Naive thymus-derived CD8-positive, alpha-beta T cell (primary cell): ENCODE data around the gene CCDC57. TPM values are rescaled to one million over a fixed set of nuclear protein-coding genes. Genes with fewer than 3 reads are reported as not detected.

Experiments
- ATAC-seq, 2 donors: fragments of 150-1000 bp; cut with Tn5 transposase in 1 of 2; sonication (Bioruptor Pico), chemical (Tn5 transposase) in 1 of 2; 1 replicate in 1 of 2; 2 replicates in 1 of 2; pipeline ENCODE4 v1.10.0; 2021; ENCODE audit warnings: mild to moderate bottlenecking in 2 of 2, moderate library complexity in 2 of 2
- POLR2A ChIA-PET: fragments of 350-600 bp; sonication (Branson Sonifier 250); formaldehyde crosslinking; loops from one replicate; lab custom pipeline; 2021; ENCODE audit warnings: antibody characterized with exemption; lab: Charles Lee
- DNase-seq, 10 donors: peaks; one replicate each; pipeline versions ENCODE4 v3.0.0 to v3.0.0-alpha.2; 2020 to 2022
- H3K27ac Mint-ChIP-seq, 10 donors: one replicate each; pipeline ENCODE4 v1.8.0; 2020 to 2022; ENCODE audit warnings: mild to moderate bottlenecking in 10 of 10, mixed read lengths in 10 of 10, moderate library complexity in 4 of 10, inconsistent platforms in 1 of 10
- H3K27me3 Mint-ChIP-seq, 5 donors: one replicate each; pipeline ENCODE4 v1.8.0; 2021 to 2022; ENCODE audit warnings: mixed read lengths in 5 of 5
- H3K36me3 Mint-ChIP-seq, 3 donors: one replicate each; pipeline ENCODE4 v1.8.0; 2020 to 2022; ENCODE audit warnings: mixed read lengths in 3 of 3, mild to moderate bottlenecking in 2 of 3, inconsistent platforms in 1 of 3
- H3K4me1 Mint-ChIP-seq, 4 donors: one replicate each; pipeline ENCODE4 v1.8.0; 2021 to 2022; ENCODE audit warnings: mixed read lengths in 4 of 4
- H3K4me3 Mint-ChIP-seq, 10 donors: one replicate each; pipeline ENCODE4 v1.8.0; 2020 to 2022; ENCODE audit warnings: mild to moderate bottlenecking in 10 of 10, mixed read lengths in 10 of 10, moderate library complexity in 6 of 10, inconsistent platforms in 1 of 10
- H3K9me3 Mint-ChIP-seq, 9 donors: one replicate each; pipeline ENCODE4 v1.8.0; 2020 to 2022; ENCODE audit warnings: mixed read lengths in 9 of 9, mild to moderate bottlenecking in 3 of 9, inconsistent platforms in 1 of 9, moderate library complexity in 1 of 9
- polyA plus RNA-seq, 3 donors: library from polyadenylated mRNA; unstranded; fragments of 300-500 nt; fragmentation: Illumina TruSeq; gene quantifications; one replicate each; pipeline ENCODE4 v1.2.3, GENCODE V29; 2021
- total RNA-seq, 8 experiments: library from RNA in 2 of 8; stranded (reverse) in 2 of 8; gene quantifications; one replicate each; pipeline ENCODE4 v1.2.3 and lab custom pipeline; 2021 to 2026

The CCDC57 gene
- total and polyA plus RNA-seq, 5 experiments from 2014 or later: 39.6 to 80.0 (median 53.5) TPM

GRCh38 chr17:82065193-82065637 lies 147.4 kb downstream of the CCDC57 start:
- H3K36me3 Mint-ChIP-seq: peaks cover 0 to 4% (median under 1%) of the 10 kb centered on the region in 3 donors
- POLR2A ChIA-PET: interaction anchor here (0.6 to 4.5 kb wide), 13 partner anchors 9 to 231 kb away, joined by 3 to 38 read pairs (median 4); partner anchors contain the start of genes CENPX, DCXR, FASN and GPS1
- no peaks in the 10 kb centered on the region for H3K9me3 Mint-ChIP-seq
- peak; percentile 76 to 78 for ATAC-seq
- H3K4me1 Mint-ChIP-seq: peaks cover 0 to 29% (median 12%) of the 10 kb centered on the region in 4 donors
- DNase-seq: peak in 3 of 10 donors; percentile 25 to 63 (median 38)
- peak overlapping the region in 6 of 10 donors; percentile 41 to 83 (median 62) for H3K27ac Mint-ChIP-seq
- H3K27me3 Mint-ChIP-seq: no peaks in the 10 kb centered on the region
- peak overlapping the region; percentile 41 to 83 (median 66) for H3K4me3 Mint-ChIP-seq

- Mint-ChIP-seq H3K27me3 (no peaks in the 10 kb centered on the region), H3K4me1 (peaks cover 0 to 29% (median 12%) of the 10 kb centered on the region in 4 donors), H3K4me3 (peak overlapping the region; percentile 41 to 83 (median 66)), H3K9me3 (no peaks in the 10 kb centered on the region), H3K36me3 (peaks cover 0 to 8% (median 1%) of the 10 kb centered on the region in 3 donors), H3K27ac (peak overlapping the region in 9 of 10 donors; percentile 37 to 87 (median 63))
- POLR2A ChIA-PET: interaction anchor here (1.1 to 4.5 kb wide), 10 partner anchors 8 to 231 kb away, joined by 3 to 38 read pairs (median 6); partner anchors contain the start of genes CENPX, DCXR, FASN and GPS1
- DNase-seq: no peak
- no peak for ATAC-seq
Measured at GRCh38 chr17:82064433-82065192, 148.0 kb downstream of the CCDC57 start.

DNA sequence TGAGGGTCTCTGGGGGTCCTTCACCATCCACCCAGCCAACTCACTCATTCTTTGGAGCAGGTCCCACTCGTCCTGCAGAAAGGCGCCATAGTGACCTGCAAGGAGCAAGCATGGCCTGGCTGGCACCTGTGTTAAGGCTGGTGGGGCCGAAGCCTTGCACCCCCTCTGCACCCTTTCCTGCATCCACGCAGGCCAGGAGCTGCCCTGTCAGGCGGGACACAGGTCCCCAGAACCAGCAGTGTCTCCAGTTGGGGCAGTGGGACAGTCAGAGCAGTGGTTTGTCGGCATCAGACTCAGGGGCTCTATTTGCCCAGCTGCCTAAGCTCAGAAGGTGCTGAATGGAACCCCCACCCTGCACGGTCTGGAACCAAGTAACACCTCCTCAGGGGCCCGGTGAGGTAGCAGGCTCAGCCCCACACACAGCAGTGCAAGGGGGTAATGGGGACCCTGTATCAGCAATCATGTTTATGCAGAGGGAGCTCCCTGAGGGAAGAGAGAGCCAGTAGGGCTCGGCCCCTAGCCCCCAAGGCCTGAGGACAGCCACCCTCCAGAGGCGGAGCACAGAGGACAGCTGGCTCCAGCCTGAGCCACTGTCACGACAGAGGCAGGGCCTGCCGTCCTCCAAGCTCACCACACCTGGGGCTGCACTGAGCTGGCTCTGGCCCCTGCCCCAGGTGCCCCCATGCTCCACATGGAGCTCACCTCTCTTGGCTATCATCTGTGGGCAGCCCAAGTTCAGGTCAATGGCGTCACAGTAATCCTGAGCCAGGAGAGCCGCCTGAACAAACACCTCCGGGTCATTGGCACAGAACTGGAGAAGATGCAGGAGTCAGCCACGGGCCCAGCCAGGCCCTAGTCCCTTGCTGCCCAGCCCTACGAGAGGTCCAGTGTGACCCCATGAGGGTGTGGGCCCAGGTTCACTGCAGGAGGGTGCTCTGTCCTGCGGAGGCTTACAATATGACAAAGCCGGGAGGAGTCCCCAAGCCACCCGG lies 148.9 kb downstream of the CCDC57 start:
- DNase-seq (peak in 1 of 10 donors; percentile 50), ATAC-seq (no peak)
- no peaks in the 10 kb centered on the region for H3K9me3 Mint-ChIP-seq
- H3K27me3 Mint-ChIP-seq: no peaks in the 10 kb centered on the region
- peak overlapping the region in 9 of 10 donors; percentile 32 to 87 (median 58) for H3K27ac Mint-ChIP-seq
- POLR2A ChIA-PET: interaction anchor here (2.7 to 4.5 kb wide), 2 partner anchors 8 to 12 kb away, joined by 15 to 38 read pairs; partner anchors contain the start of genes GPS1 and RFNG
- H3K4me1 Mint-ChIP-seq: peaks cover 0 to 29% (median 12%) of the 10 kb centered on the region in 4 donors
- peak overlapping the region; percentile 41 to 83 (median 66) for H3K4me3 Mint-ChIP-seq
- peaks cover 0 to 9% (median 1%) of the 10 kb centered on the region in 3 donors for H3K36me3 Mint-ChIP-seq

DNA sequence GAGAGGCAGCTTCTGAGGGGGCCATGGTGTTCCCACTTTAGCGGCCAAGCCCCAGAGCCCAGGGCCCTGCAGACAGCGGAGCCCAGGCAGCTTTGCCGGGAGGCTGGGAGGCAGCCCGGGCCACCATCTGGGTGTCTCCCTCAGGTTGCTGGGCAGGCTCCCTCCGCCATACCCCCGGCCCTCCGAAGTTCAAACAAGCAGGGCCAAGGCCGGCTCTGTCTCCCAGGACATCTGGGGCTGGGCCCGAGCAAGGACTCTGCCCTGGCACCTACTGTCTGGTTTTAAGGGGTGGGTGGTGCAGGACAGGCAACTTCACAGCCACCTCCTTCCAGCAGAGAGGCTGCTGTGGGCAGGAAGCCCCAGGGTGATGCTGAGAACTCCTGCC lies 149.7 kb downstream of the CCDC57 start:
- DNase-seq (peak in 1 of 10 donors; percentile 60), ATAC-seq (no peak)
- no peaks in the 10 kb centered on the region for H3K27me3 Mint-ChIP-seq
- peaks cover 0 to 14% (median 1%) of the 10 kb centered on the region in 3 donors for H3K36me3 Mint-ChIP-seq
- no peak overlapping the region for H3K27ac Mint-ChIP-seq
- no peaks in the 10 kb centered on the region for H3K9me3 Mint-ChIP-seq
- H3K4me1 Mint-ChIP-seq: peaks cover under 1 to 29% (median 12%) of the 10 kb centered on the region in 4 donors
- H3K4me3 Mint-ChIP-seq: peak overlapping the region in 1 of 10 donors; percentile 66
- POLR2A ChIA-PET: interaction anchor here (1.6 kb wide), 1 partner anchor 12 kb away, joined by 8 read pairs; the partner anchor contains the start of genes GPS1 and RFNG

- peak overlapping the region in 3 of 10 donors; percentile 19 to 45 (median 37) for H3K4me3 Mint-ChIP-seq
- no peak for ATAC-seq
- peaks cover 0 to 18% (median 1%) of the 10 kb centered on the region in 3 donors for H3K36me3 Mint-ChIP-seq
- H3K4me1 Mint-ChIP-seq: peaks cover 4 to 27% (median 12%) of the 10 kb centered on the region in 4 donors
- DNase-seq: peak in 1 of 10 donors; percentile 56
- H3K27ac Mint-ChIP-seq: peak overlapping the region in 3 of 10 donors; percentile 2 to 60 (median 49)
- POLR2A ChIA-PET: interaction anchor here (0.9 to 1.6 kb wide), 2 partner anchors 11 to 25 kb away, joined by 3 to 8 read pairs; partner anchors contain the start of genes DCXR, GPS1 and RFNG
- no peaks in the 10 kb centered on the region for H3K27me3 Mint-ChIP-seq
- no peaks in the 10 kb centered on the region for H3K9me3 Mint-ChIP-seq
Measured at GRCh38 chr17:82062076-82062983, 150.3 kb downstream of the CCDC57 start.

- POLR2A ChIA-PET: interaction anchor here (0.9 to 1.6 kb wide), 2 partner anchors 10 to 24 kb away, joined by 3 to 8 read pairs; partner anchors contain the start of genes DCXR, GPS1 and RFNG
- DNase-seq (peak in 1 of 10 donors; percentile 58), ATAC-seq (no peak)
- no peak overlapping the region for H3K4me3 Mint-ChIP-seq
- H3K36me3 Mint-ChIP-seq: peaks cover 0 to 21% (median 1%) of the 10 kb centered on the region in 3 donors
- H3K4me1 Mint-ChIP-seq: peaks cover 4 to 18% (median 7%) of the 10 kb centered on the region in 4 donors
- H3K9me3 Mint-ChIP-seq: no peaks in the 10 kb centered on the region
- H3K27ac Mint-ChIP-seq: no peak overlapping the region
- H3K27me3 Mint-ChIP-seq: no peaks in the 10 kb centered on the region
Measured at GRCh38 chr17:82061047-82061925, 151.4 kb downstream of the CCDC57 start.

GRCh38 chr17:82060614-82061013 lies 152.0 kb downstream of the CCDC57 start:
- H3K27me3 Mint-ChIP-seq: no peaks in the 10 kb centered on the region
- POLR2A ChIA-PET: no interaction called here
- H3K9me3 Mint-ChIP-seq: no peaks in the 10 kb centered on the region
- H3K36me3 Mint-ChIP-seq: peaks cover 0 to 25% (median 1%) of the 10 kb centered on the region in 3 donors
- H3K4me3 Mint-ChIP-seq: no peak overlapping the region
- DNase-seq (no peak), ATAC-seq (no peak)
- H3K27ac Mint-ChIP-seq: no peak overlapping the region
- H3K4me1 Mint-ChIP-seq: peaks cover 0 to 15% (median 6%) of the 10 kb centered on the region in 4 donors

- DNase-seq: no peak
- ATAC-seq: no peak
- POLR2A ChIA-PET: no interaction called here
- H3K4me3 Mint-ChIP-seq: no peak overlapping the region
- no peaks in the 10 kb centered on the region for H3K27me3 Mint-ChIP-seq
- peaks cover 0 to 19% (median 6%) of the 10 kb centered on the region in 4 donors for H3K4me1 Mint-ChIP-seq
- H3K36me3 Mint-ChIP-seq: peaks cover 0 to 25% (median 1%) of the 10 kb centered on the region in 3 donors
- H3K27ac Mint-ChIP-seq: peak overlapping the region in 3 of 10 donors; percentile 34 to 86 (median 70)
- no peaks in the 10 kb centered on the region for H3K9me3 Mint-ChIP-seq
Measured at GRCh38 chr17:82060001-82060380, 152.7 kb downstream of the CCDC57 start.

DNA sequence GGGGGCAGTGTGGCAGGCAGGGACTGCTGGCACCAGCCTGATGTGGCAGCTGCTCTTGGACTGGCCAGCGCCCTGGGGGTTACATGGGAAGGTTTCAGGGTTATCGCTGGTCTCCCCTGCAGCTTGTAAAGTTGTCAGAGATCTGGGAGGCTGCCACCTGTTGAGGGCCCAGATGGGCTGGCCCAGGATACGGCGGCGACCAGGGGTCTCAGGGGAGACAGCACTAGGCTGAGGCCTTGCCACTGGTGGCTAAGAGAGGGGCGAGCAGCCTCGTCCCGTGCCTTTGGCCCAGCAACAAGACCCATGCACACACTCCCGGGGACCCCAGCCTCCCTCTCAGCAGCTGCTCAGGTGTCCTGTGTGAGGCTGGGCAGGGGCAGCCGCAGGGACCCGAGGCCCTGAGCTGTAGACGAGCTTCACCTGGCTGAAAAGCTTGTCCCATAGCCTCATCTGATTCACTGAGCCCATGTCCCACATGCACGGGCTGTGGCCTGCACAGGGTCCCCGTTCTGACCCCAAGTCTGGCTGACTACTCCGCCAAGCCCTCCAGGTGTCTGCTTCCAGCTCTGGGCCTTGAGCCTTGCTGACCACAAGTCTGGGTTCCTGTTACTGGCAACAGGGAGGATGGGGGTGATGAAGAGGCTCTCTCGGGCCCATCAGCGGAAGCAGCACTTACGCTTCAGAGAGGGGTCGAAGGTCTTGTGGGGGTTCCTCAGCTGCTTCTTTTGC lies 153.2 kb downstream of the CCDC57 start:
- Mint-ChIP-seq H3K27me3 (no peaks in the 10 kb centered on the region), H3K9me3 (no peaks in the 10 kb centered on the region), H3K4me1 (peaks cover 0 to 18% (median 6%) of the 10 kb centered on the region in 4 donors), H3K27ac (peak overlapping the region in 1 of 10 donors; percentile 86), H3K36me3 (peaks cover 0 to 25% (median 1%) of the 10 kb centered on the region in 3 donors), H3K4me3 (no peak overlapping the region)
- ATAC-seq (no peak), DNase-seq (peak in 1 of 10 donors; percentile 46)
- POLR2A ChIA-PET: no interaction called here

GRCh38 chr17:82058855-82059249 lies 153.8 kb downstream of the CCDC57 start:
- POLR2A ChIA-PET: no interaction called here
- Mint-ChIP-seq H3K9me3 (no peaks in the 10 kb centered on the region), H3K36me3 (peaks cover 0 to 25% (median 1%) of the 10 kb centered on the region in 3 donors), H3K4me3 (no peak overlapping the region), H3K27ac (peak overlapping the region in 2 of 10 donors; percentile 46 to 57), H3K27me3 (no peaks in the 10 kb centered on the region), H3K4me1 (peaks cover 0 to 14% (median 4%) of the 10 kb centered on the region in 4 donors)
- no peak for DNase-seq
- ATAC-seq: no peak
